Upper lobe of left lung (tissue), 4 donors: ENCODE measurements around the gene HTR6.

Experiments used
- CTCF ChIP-seq, 6 experiments: fragments of 450-650 bp in 4 of 6; fragments of 200-600 bp in 2 of 6; sonication (generic) in 2 of 6; IDR thresholded peaks; one replicate each; pipeline ENCODE4 v1.5.1; 2016 to 2019; ENCODE audit warnings: antibody characterized with exemption in 6 of 6
- POLR2A ChIP-seq, 4 donors: fragments of 450-650 bp; IDR thresholded peaks; one replicate each; pipeline ENCODE4 v1.5.1; 2016 to 2017; ENCODE audit warnings: antibody characterized with exemption in 4 of 4, mild to moderate bottlenecking in 2 of 4

GRCh38 chr1:19646377-19647319 lies 18.0 kb upstream of the HTR6 start:
- no peak for TF ChIP-seq CTCF (IDR thresholded peaks at IDR 0.05)
- TF ChIP-seq POLR2A (IDR thresholded peaks at IDR 0.05) = no peak
